K562 (cell line): ENCODE data around the gene TXNIP. TPM values are rescaled to one million over a fixed set of nuclear protein-coding genes. Genes with fewer than 3 reads are reported as not detected.

ENCODE experiments used
- BCLAF1 ChIP-seq, 2 experiments: fragments of 450-650 bp in 1 of 2; IDR thresholded peaks; 2 replicates each; pipeline ENCODE4 v1.6.1; 2011 to 2017; ENCODE audit warnings: low read depth in 2 of 2, antibody characterized with exemption in 1 of 2, borderline replicate concordance in 1 of 2, low read length in 1 of 2, mild to moderate bottlenecking in 1 of 2, mixed read lengths in 1 of 2; ENCODE audit not compliant: control insufficient read depth in 1 of 2
- ESRRB ChIP-seq: fragments of 250-450 bp; sonication (Bioruptor Pico); IDR thresholded peaks from 2 replicates; pipeline ENCODE4 v1.5.0; 2020; ENCODE audit warnings: mild to moderate bottlenecking, moderate library complexity, borderline replicate concordance
- HINFP ChIP-seq: fragments of 450-650 bp; conservative IDR thresholded peaks from 2 replicates; pipeline ENCODE4 v1.6.1; 2016; ENCODE audit warnings: missing genetic modification characterization, low read depth, mild to moderate bottlenecking, control low read depth, missing compliant biosample characterization
- MCM7 ChIP-seq, 2 experiments: fragments of 450-650 bp; IDR thresholded peaks; 2 replicates each; pipeline ENCODE4 v1.6.1; 2016 to 2018
- USF1 ChIP-seq: sonication (generic); formaldehyde crosslinking; IDR thresholded peaks from 2 replicates; pipeline ENCODE4 v1.9.0; 2022; ENCODE audit warnings: mild to moderate bottlenecking, missing genetic modification reagents
- ZNF146 ChIP-seq: IDR thresholded peaks from one replicate; pipeline ENCODE4 v1.6.1; 2018; ENCODE audit warnings: missing compliant biosample characterization; ENCODE audit not compliant: unreplicated experiment
- ZNF644 ChIP-seq: fragments of 200-800 bp; sonication (Bioruptor generic); IDR thresholded peaks from 2 replicates; pipeline ENCODE4 v1.6.1; 2016; ENCODE audit warnings: low read depth, missing genetic modification characterization, missing compliant biosample characterization
- polyA plus RNA-seq, 8 experiments: library from polyadenylated mRNA; depleted of rRNA in 4 of 8; stranded (reverse) in 5 of 8; unstranded in 3 of 8; fragments of >200 nt; fragmentation: Nextera tagmentation in 2 of 8; fragmentation: Illumina TruSeq in 1 of 8; extraction: Ambion mirVana in 2 of 8; extraction: Trizol in 1 of 8; gene quantifications; 2 replicates each; pipeline versions ENCODE4 v1.2.1 to v1.2.3, GENCODE V29; 2011 to 2014; ENCODE audit warnings: inconsistent platforms in 1 of 8, missing spikeins in 1 of 8
- total RNA-seq, 7 experiments: library from RNA; depleted of rRNA in 6 of 7; stranded (reverse); fragments of >200 nt in 6 of 7; fragmentation: Illumina TruSeq in 2 of 7; extraction: Trizol in 2 of 7; gene quantifications; 2 replicates each; pipeline versions ENCODE4 v1.2.1 to v1.2.3, GENCODE V29; 2011 to 2021; ENCODE audit warnings: low replicate concordance in 1 of 7
- TF ChIP-seq, protein P1 (sequence below): fragments of 450-650 bp; IDR thresholded peaks from 2 replicates; pipeline ENCODE4 v1.6.1; 2016; ENCODE audit warnings: low read depth, mild to moderate bottlenecking, moderate library complexity

Gene TXNIP
- total and polyA plus RNA-seq, 9 of the 15 experiments (the other 6 are each of a cell fraction or from before 2014, with no cell fraction given), result 120 to 499 (median 257) TPM

- TF ChIP-seq HINFP, result no peak
- TF ChIP-seq MCM7 (IDR thresholded peaks at IDR 0.05), result no peak
- TF ChIP-seq, protein P1, sequence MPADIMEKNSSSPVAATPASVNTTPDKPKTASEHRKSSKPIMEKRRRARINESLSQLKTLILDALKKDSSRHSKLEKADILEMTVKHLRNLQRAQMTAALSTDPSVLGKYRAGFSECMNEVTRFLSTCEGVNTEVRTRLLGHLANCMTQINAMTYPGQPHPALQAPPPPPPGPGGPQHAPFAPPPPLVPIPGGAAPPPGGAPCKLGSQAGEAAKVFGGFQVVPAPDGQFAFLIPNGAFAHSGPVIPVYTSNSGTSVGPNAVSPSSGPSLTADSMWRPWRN, result 0 out of 2 replicates have a peak, but pooled peaks have one; percentile 28
- no peak for TF ChIP-seq ESRRB (CRISPR knock-in tag)
- TF ChIP-seq ZNF644 (tag), result no peak
- TF ChIP-seq USF1 (CRISPR knock-in tag), result no peak
- no peak for TF ChIP-seq ZNF146 (CRISPR knock-in tag)
- TF ChIP-seq BCLAF1 (IDR thresholded peaks at IDR 0.05; ENCODE audit: borderline replicate concordance in 1 of 2, control insufficient read depth in 1 of 2, low read depth in 2 of 2, low read length in 1 of 2), result 0 out of 4 replicates have a peak, but pooled peaks of 1 of the 2 experiments have one; percentile 19
Observed at GRCh38 chr1:146021622-146022402, 25.4 kb upstream of the TXNIP start, which contains the start of gene HJV (continued).
